Aorta (tissue), 5 donors: ENCODE results near the gene RCE1. TPM values are rescaled to one million over a fixed set of nuclear protein-coding genes. Genes with fewer than 3 reads are reported as not detected.

ENCODE experiments used
- ATAC-seq: fragments of 200-7000 bp; cut with Tn5 transposase; one replicate; pipeline ENCODE4 v1.9.1; 2022; ENCODE audit warnings: moderate library complexity; ENCODE audit not compliant: low FRiP score
- DNase-seq, 2 donors: peaks; one replicate each; pipeline ENCODE4 v3.0.0-alpha.2; 2020
- H3K27ac ChIP-seq, 2 donors: one replicate each; pipeline ENCODE4 v1.5.1; 2013; ENCODE audit warnings: low read length in 2 of 2, mild to moderate bottlenecking in 2 of 2, moderate library complexity in 2 of 2, control low read depth in 1 of 2, inconsistent platforms in 1 of 2, low read depth in 1 of 2
- H3K27me3 ChIP-seq, 2 donors: one replicate each; pipeline ENCODE4 v1.6.1; 2013; ENCODE audit warnings: control low read depth in 1 of 2, low read length in 1 of 2, mild to moderate bottlenecking in 1 of 2, moderate library complexity in 1 of 2; ENCODE audit not compliant: insufficient read depth in 2 of 2, control insufficient read depth in 1 of 2
- H3K36me3 ChIP-seq, 2 donors: one replicate each; pipeline ENCODE4 v1.6.1; 2013; ENCODE audit warnings: control low read depth in 1 of 2, low read length in 1 of 2, mild to moderate bottlenecking in 1 of 2; ENCODE audit not compliant: insufficient read depth in 2 of 2, control insufficient read depth in 1 of 2
- H3K4me1 ChIP-seq, 2 donors: one replicate each; pipeline ENCODE4 v1.6.1; 2013; ENCODE audit warnings: low read length in 2 of 2, control low read depth in 1 of 2, mild to moderate bottlenecking in 1 of 2, moderate library complexity in 1 of 2; ENCODE audit not compliant: insufficient read depth in 2 of 2, control insufficient read depth in 1 of 2
- H3K4me3 ChIP-seq, 2 donors: one replicate each; pipeline ENCODE4 v1.5.1; 2013; ENCODE audit warnings: low read length in 2 of 2, control low read depth in 1 of 2, mild to moderate bottlenecking in 1 of 2
- H3K9me3 ChIP-seq: one replicate; pipeline ENCODE4 v1.6.1; 2013; ENCODE audit warnings: mild to moderate bottlenecking, low read length; ENCODE audit not compliant: control insufficient read depth
- WGBS, 2 donors: extraction: QIAGEN DNeasy Blood & Tissue Kit; methylation state at CpG; one replicate each; pipeline ENCODE4 v1.1.7; 2013; 5-methylcytosine and 5-hydroxymethylcytosine counted together
- intact Hi-C, 2 donors: fragments of 100-400 bp; cut with DNase I; formaldehyde crosslinking; loops; one replicate each; pipeline versions ENCODE4 v1.14.2 to v1.15.0; 2022
- polyA plus RNA-seq, 2 donors: library from polyadenylated mRNA; stranded (reverse); fragments of 200-250 nt; gene quantifications; one replicate each; pipeline ENCODE4 v1.2.3, GENCODE V29; 2013
- total RNA-seq, 2 donors: library from RNA; stranded (reverse); fragmentation: NEBNext Ultra II Directional; extraction: Animal tissue kit (Norgen Biotek cat#: 25700); gene quantifications; one replicate each; pipeline ENCODE4 v1.2.1, GENCODE V29; 2021
- donor health status: healthy with polysubstance abuse.
- donor health status: Bipolar disorder and iron deficiency.
- donor health status: DM: no; HTN: no; CAD: no.
- donor health status: DM: no; HTN: no; CAD: no.
- donor health status: DM: yes; HTN: yes; CAD: no.

The RCE1 gene
- total and polyA plus RNA-seq, 4 donors: 11.7 to 23.5 (median 14.6) TPM

DNA sequence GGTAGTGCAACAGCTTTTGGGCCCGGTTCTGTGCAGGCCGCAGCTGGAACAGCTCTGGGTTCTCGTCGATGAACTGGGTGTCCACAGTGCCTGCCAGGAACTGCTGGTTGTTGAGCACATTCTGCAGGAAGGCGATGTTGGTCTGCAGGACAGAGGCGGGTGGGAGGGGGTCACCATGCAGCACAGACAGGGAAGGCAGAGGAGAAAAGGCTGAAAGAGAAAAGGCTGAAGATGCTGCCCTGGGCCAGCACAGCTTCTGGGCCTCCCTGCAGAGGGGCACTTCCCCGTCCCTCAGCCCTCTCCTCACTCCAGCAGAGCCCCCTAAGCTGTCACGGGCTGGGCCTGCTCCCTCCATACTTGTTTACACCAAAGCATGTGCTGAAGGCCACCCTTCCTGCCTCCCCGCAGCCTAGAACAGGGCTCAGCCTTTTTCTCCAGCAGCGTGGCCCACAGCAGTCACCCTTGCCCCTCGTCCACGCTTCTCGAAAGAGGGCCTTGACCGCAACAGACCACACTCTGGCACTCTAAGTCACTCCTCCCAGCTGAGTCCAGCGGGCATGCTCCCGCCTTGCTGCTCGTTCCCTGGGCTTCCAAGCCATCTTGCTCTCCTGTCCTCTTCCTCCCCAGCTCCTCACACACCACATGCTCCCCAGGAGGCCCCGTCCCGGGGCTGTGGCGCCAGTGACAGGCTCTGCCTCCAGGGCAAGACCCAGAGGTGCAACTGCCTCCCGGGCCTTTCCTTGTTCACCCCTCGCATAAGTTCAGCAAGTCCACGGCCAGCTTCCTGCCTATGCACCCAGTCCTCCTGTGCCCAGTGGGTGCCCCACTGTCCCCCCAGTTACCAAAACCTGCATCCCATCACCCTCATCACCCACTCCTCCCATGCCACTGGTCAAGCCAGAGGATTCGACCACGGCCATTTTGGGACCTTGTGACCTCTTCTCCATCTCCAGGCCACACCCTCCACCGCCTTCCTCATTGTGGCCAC lies 10.3 kb downstream of the RCE1 start:
- intact Hi-C loops: no loop called here
- H3K4me3 ChIP-seq: no peak overlapping the region
- H3K4me1 ChIP-seq: no peaks in the 10 kb centered on the region
- H3K9me3 ChIP-seq: no peaks in the 10 kb centered on the region
- DNase-seq (peak; percentile 47 to 67), ATAC-seq (no peak)
- H3K27ac ChIP-seq: no peak overlapping the region
- WGBS, 2 donors: 92 to 93% methylated on average over 25 to 26 of the region's 26 CpGs
- H3K27me3 ChIP-seq: no peaks in the 10 kb centered on the region
- no peaks in the 10 kb centered on the region for H3K36me3 ChIP-seq

DNA sequence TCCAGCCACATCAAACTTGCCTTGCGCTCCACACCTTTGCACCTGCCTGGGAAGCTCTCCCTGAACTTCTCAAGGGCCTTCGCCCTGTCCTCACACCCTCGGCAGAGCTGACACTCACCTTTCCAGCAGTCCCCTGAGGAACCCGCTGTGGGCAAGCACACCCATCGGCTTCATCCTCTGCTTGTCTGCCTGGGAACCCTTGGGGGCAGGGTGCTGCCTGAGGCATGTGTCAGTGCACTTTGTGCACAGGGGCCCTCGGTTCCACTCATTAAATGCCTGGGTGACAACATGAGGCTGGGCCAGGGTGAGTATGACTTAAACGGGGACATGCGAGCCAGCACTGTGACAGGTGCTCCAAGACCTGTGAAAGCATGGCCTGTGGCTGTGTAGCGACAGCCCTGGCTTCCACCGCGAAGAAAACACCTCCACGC lies 11.0 kb downstream of the RCE1 start:
- no peaks in the 10 kb centered on the region for H3K4me1 ChIP-seq
- no peaks in the 10 kb centered on the region for H3K9me3 ChIP-seq
- H3K36me3 ChIP-seq: no peaks in the 10 kb centered on the region
- intact Hi-C loops: no loop called here
- H3K4me3 ChIP-seq: no peak overlapping the region
- H3K27me3 ChIP-seq: no peaks in the 10 kb centered on the region
- WGBS, 2 donors: 89 to 93% methylated on average over 12 of the region's 12 CpGs
- ATAC-seq (no peak), DNase-seq (peak in 1 of 2 donors; percentile 32)
- no peak overlapping the region for H3K27ac ChIP-seq

DNA sequence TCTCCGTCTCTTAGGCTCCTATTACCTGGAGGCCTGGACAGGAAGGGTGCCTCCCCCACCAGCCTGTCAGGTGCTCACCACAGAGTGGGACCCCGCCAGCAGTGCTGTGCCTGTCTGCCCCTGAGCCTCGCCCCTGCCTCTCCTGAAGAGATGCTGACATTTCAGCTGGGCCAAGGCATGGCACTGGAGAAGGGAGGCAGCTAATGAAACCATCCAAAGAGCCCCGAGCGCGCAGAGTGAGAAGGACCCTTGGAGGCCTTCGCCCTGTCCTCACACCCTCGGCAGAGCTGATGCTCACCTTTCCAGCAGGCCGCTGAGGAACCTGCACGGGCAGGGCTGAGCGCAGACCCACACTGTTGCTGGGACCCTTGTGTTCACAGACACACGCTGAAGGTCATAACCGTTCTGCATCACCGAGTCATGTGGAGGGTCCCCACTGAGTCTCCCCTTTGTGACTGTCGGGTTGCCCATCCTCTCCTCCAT lies 11.5 kb downstream of the RCE1 start:
- no peaks in the 10 kb centered on the region for H3K4me1 ChIP-seq
- no peaks in the 10 kb centered on the region for H3K27me3 ChIP-seq
- DNase-seq (peak; percentile 46 to 69), ATAC-seq (no peak)
- H3K27ac ChIP-seq: no peak overlapping the region
- H3K9me3 ChIP-seq: no peaks in the 10 kb centered on the region
- intact Hi-C loops: no loop called here
- 96 to 98% methylated on average over 15 of the region's 15 CpGs for WGBS, 2 donors
- H3K4me3 ChIP-seq: no peak overlapping the region
- H3K36me3 ChIP-seq: no peaks in the 10 kb centered on the region

DNA sequence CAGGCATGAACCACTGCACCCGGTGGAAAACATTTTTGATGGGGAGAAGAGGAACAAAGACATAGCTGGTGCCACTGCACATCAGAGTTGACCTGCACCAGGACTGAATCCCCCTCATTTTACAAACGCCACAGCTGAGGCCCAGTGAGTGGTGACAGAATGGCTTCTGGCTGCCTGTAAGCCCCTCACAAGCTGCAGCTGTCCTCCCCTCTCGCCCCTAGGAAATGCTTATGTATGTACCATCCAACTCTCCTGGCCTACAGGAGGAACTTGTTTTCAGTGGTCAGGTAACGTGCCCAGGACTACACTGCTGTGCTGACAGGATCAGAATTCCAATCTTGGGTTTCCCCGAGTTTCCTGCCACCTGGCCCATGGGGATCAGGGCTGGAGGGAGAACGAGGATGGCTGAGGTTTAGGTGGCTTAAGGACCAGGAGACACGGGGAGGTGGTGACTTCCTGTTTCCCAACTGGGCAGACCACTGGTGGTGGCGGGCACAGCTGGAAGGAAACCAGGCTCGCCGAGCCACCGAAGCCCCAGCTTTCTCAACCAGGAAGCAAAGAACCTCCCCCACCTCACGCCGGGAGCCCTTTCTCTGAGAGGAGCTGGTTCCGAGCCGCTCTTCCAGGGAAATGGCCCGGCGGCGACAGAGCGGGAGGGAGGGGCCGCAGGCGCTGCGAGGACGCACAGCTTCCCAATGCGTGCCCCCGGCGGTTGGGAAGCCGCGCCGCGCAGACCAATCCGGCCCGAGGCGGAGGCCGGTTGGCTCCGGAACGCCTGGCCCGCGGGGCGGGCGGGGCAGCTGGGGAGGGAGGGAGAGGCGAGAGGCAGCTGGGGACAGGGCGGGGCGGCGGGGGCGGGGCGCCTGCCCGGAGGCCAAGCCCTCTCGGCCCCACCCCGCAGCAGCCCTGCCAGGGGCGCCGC lies 12.6 kb downstream of the RCE1 start:
- no peaks in the 10 kb centered on the region for H3K27me3 ChIP-seq
- H3K9me3 ChIP-seq: no peaks in the 10 kb centered on the region
- DNase-seq (peak; percentile 97 to 98), ATAC-seq (peak; percentile 93)
- H3K27ac ChIP-seq: peak overlapping the region in 1 of 2 donors; percentile 80
- H3K4me1 ChIP-seq: no peaks in the 10 kb centered on the region
- intact Hi-C loops: no loop called here
- H3K36me3 ChIP-seq: no peaks in the 10 kb centered on the region
- H3K4me3 ChIP-seq: peak overlapping the region; percentile 42 to 61
- 3 to 9% methylated on average over 34 to 51 of the region's 51 CpGs for WGBS, 2 donors

DNA sequence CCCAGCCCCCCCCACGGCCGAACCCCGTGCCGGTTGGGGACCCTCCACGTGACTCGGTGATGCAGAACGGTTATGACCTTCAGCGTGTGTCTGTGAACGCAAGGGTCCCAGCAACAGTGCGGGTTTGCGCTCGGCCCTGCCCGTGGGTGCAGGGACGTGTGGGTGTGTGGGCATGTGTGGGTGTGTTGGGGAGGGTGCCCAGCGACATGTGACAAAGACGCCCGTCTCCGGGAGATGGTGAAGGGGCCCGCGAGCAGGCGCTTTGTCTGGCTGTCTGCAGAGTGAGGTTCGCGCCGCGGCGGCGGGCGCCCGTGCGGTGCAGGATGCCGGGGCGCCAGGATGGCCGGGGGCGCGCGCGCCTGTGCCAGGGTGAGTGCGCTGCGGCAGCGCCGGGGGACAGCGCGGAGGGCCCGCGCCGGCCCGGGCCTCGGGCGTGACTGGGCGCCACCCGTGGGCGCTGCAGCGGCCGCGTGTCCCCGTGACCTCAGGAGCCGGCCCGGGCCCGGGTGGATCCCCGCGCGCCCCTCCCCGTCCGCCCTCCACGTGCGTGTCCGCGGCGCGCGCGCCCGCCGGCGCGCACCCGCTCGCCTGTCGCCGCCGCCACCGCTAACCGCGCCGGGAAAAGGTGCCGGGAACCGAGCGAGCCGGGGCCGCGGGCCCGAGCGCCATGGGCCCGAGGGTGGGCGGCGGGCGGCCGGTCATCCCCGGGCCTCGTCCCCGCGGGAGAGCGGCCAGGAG lies 13.4 kb downstream of the RCE1 start, which contains the start of gene LRFN4:
TSS of gene LRFN4 (plus strand) at position 569 of the 738 bp plus-strand sequence. CDS start 681 bp downstream, outside the sequence.
- ATAC-seq: peak; percentile 15
- H3K9me3 ChIP-seq: no peaks in the 10 kb centered on the region
- peak within 1 kb of the TSS in 1 of 2 donors; percentile 80 for H3K27ac ChIP-seq
- peak within 1 kb of the TSS; percentile 42 to 61 for H3K4me3 ChIP-seq
- peak; percentile 60 to 84 for DNase-seq
- intact Hi-C loops: no loop called here
- no peaks in the 10 kb centered on the region for H3K27me3 ChIP-seq
- WGBS, 2 donors: 0% methylated on average over 50 to 103 of the region's 103 CpGs
- H3K4me1 ChIP-seq: no peaks in the 10 kb centered on the region
- no peaks in the 10 kb centered on the region for H3K36me3 ChIP-seq

DNA sequence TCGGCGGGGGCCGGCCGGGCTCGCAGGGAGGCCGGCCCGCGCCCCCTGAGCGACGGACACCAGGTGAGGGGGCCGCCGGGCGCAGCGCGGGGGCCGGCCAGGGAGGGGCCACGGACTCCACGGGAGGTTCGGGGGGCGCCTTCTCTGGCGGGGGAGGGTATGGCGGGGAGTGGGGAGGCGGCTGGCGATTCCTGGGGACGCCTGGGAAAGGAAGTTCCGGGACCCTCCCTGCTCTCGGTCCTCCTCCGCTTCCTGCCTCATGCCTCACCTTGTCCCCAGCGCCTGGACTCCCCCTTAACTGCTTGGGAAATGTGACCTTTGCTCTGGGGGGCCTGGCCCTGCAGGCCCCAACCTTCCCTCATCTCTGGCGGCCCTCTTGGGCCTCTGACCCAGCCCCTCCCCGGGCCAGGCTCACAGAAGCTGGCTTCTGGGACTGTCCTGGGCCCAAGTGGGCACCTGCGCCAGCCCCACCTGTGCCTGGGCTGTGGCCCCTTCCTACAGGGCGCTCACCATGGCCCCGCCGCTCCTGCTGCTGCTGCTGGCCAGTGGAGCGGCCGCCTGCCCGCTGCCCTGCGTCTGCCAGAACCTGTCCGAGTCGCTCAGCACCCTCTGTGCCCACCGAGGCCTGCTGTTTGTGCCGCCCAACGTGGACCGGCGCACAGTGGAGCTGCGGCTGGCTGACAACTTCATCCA lies 14.1 kb downstream of the RCE1 start:
- Histone ChIP-seq H3K36me3 (no peaks in the 10 kb centered on the region), H3K27ac (no peak overlapping the region)
- no peak for DNase-seq

DNA sequence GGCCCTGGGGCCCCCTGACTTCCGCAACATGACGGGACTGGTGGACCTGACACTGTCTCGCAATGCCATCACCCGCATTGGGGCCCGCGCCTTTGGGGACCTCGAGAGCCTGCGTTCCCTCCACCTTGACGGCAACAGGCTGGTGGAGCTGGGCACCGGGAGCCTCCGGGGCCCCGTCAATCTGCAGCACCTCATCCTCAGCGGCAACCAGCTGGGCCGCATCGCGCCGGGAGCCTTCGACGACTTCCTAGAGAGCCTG lies 14.6 kb downstream of the RCE1 start:
- H3K36me3 ChIP-seq: no peaks in the 10 kb centered on the region
- intact Hi-C loops: no loop called here
- H3K27me3 ChIP-seq: no peaks in the 10 kb centered on the region
- H3K4me1 ChIP-seq: no peaks in the 10 kb centered on the region
- ATAC-seq (no peak), DNase-seq (no peak)
- H3K27ac ChIP-seq: no peak overlapping the region
- no peak overlapping the region for H3K4me3 ChIP-seq
- WGBS, 2 donors: 97% methylated on average over 19 of the region's 19 CpGs
- no peaks in the 10 kb centered on the region for H3K9me3 ChIP-seq

More for the DNA sequence above, 14.1 kb downstream of the RCE1 start:
- Histone ChIP-seq H3K4me1 (no peaks in the 10 kb centered on the region), H3K9me3 (no peaks in the 10 kb centered on the region), H3K4me3 (peak overlapping the region; percentile 42 to 61), H3K27me3 (no peaks in the 10 kb centered on the region)
- no peak for ATAC-seq
- WGBS, 2 donors: 47 to 72% methylated on average over 24 to 47 of the region's 47 CpGs
- intact Hi-C loops: no loop called here
